Fibroblast of gingiva (primary cell): ENCODE measurements around the gene CSGALNACT2.

ENCODE experiments used
- DNase-seq: peaks from one replicate; pipeline ENCODE4 v3.0.0-alpha.2; 2011; ENCODE audit warnings: low read depth

The CSGALNACT2 gene

GRCh38 chr10:43202657-43203447 is 64.6 kb downstream of the CSGALNACT2 start:
- DNase-seq = no peak

GRCh38 chr10:43203448-43204041 is 65.3 kb downstream of the CSGALNACT2 start:
- no peak for DNase-seq

- DNase-seq = no peak
These were observed 66.0 kb downstream of the CSGALNACT2 start for GRCh38 chr10:43204042-43204942.

- peak; percentile 49 for DNase-seq
These were observed 66.9 kb downstream of the CSGALNACT2 start for GRCh38 chr10:43204943-43205671.

- no peak for DNase-seq
These were observed 67.6 kb downstream of the CSGALNACT2 start for GRCh38 chr10:43205681-43206390.

- no peak for DNase-seq
These were observed 68.4 kb downstream of the CSGALNACT2 start for GRCh38 chr10:43206391-43207235.

GRCh38 chr10:43208147-43209073 is 70.2 kb downstream of the CSGALNACT2 start:
- DNase-seq = no peak

- DNase-seq = no peak
These were observed 70.8 kb downstream of the CSGALNACT2 start for GRCh38 chr10:43209074-43209455.

GRCh38 chr10:43209651-43210141 is 71.5 kb downstream of the CSGALNACT2 start:
- no peak for DNase-seq

- no peak for DNase-seq
These were observed 72.3 kb downstream of the CSGALNACT2 start for GRCh38 chr10:43210556-43210955.

GRCh38 chr10:43211030-43211429 is 72.8 kb downstream of the CSGALNACT2 start:
- DNase-seq = no peak

GRCh38 chr10:43211431-43212042 is 73.3 kb downstream of the CSGALNACT2 start:
- DNase-seq = no peak

- no peak for DNase-seq
These were observed 73.9 kb downstream of the CSGALNACT2 start for GRCh38 chr10:43212043-43212721.

- DNase-seq = no peak
These were observed 76.1 kb downstream of the CSGALNACT2 start for GRCh38 chr10:43214071-43214955.

- no peak for DNase-seq
These were observed 76.8 kb downstream of the CSGALNACT2 start for GRCh38 chr10:43214956-43215561.

- no peak for DNase-seq
These were observed 77.7 kb downstream of the CSGALNACT2 start for GRCh38 chr10:43215758-43216455.
